ENCODE measurements around the gene UNC5A. TPM values are rescaled to one million over a fixed set of nuclear protein-coding genes. Genes with fewer than 3 reads are reported as not detected.

UNC5A gene
- total RNA-seq, 1 experiment from 2014 or later, result 0.13 TPM

GRCh38 chr5:176848651-176849050 lies 38.3 kb downstream of the UNC5A start:
- DNase-seq (ENCODE audit: low read depth, low spot score), result no peak
- Histone ChIP-seq H3K4me3 (ENCODE audit: low read depth in 2 of 2, low read length in 2 of 2) (no peak overlapping the region), H3K4me1 (ENCODE audit: control insufficient read depth, insufficient read depth, low read length) (no peaks in the 10 kb centered on the region), H3K27ac (ENCODE audit: low read length) (no peak overlapping the region), H3K9me3 (ENCODE audit: control insufficient read depth, insufficient read depth, low read depth, low read length) (no peaks in the 10 kb centered on the region), H3K36me3 (ENCODE audit: control insufficient read depth, insufficient read depth, low read length) (no peaks in the 10 kb centered on the region), H3K27me3 (ENCODE audit: control insufficient read depth, insufficient read depth, low read length) (no peaks in the 10 kb centered on the region)
- in situ Hi-C loops (cut with HindIII; ENCODE audit: low pct_unique_long_range_greater_than_20kb, low sequenced_read_pairs), result no loop called here
- CTCF ChIA-PET, result no interaction called here
- no peak for ATAC-seq
- BruUV-seq (replicated peaks), result no TSS peak
- TF ChIP-seq CTCF (IDR thresholded peaks at IDR 0.05), result no peak
- intact Hi-C loops (cut with micrococcal nuclease; ENCODE audit: unreplicated experiment), result no loop called here
- POLR2A ChIA-PET, result no interaction called here

- Histone ChIP-seq H3K27me3 (ENCODE audit: control insufficient read depth, insufficient read depth, low read length) (no peaks in the 10 kb centered on the region), H3K4me3 (ENCODE audit: low read depth in 2 of 2, low read length in 2 of 2) (no peak overlapping the region), H3K4me1 (ENCODE audit: control insufficient read depth, insufficient read depth, low read length) (no peaks in the 10 kb centered on the region), H3K27ac (ENCODE audit: low read length) (no peak overlapping the region), H3K36me3 (ENCODE audit: control insufficient read depth, insufficient read depth, low read length) (no peaks in the 10 kb centered on the region), H3K9me3 (ENCODE audit: control insufficient read depth, insufficient read depth, low read depth, low read length) (no peaks in the 10 kb centered on the region)
- ChIA-PET CTCF (no interaction called here), POLR2A (no interaction called here)
- TF ChIP-seq SIN3A (IDR thresholded peaks at IDR 0.05; ENCODE audit: borderline replicate concordance, insufficient read depth, low read depth, low read length), result no peak
- no peak for TF ChIP-seq REST (IDR thresholded peaks at IDR 0.05; ENCODE audit: insufficient read depth in 1 of 2, low read depth in 2 of 2, low read length in 1 of 2)
- no peak for TF ChIP-seq POLR2AphosphoS5 (IDR thresholded peaks at IDR 0.05; ENCODE audit: low read depth, low read length)
- TF ChIP-seq TCF7L2 (IDR thresholded peaks at IDR 0.05; ENCODE audit: low read depth, low read length), result no peak
- TF ChIP-seq CTCF (IDR thresholded peaks at IDR 0.05), result no peak
- in situ Hi-C loops (cut with HindIII; ENCODE audit: low pct_unique_long_range_greater_than_20kb, low sequenced_read_pairs), result no loop called here
- ATAC-seq, result no peak
- DNase-seq (ENCODE audit: low read depth, low spot score), result no peak
- no TSS peak for BruUV-seq (replicated peaks)
- intact Hi-C loops (cut with micrococcal nuclease; ENCODE audit: unreplicated experiment), result no loop called here
These were observed 39.4 kb downstream of the UNC5A start for GRCh38 chr5:176849611-176850227.
